C4-2B (cell line): ENCODE data around the gene ACAP3.

ENCODE experiments used
- CTCF ChIP-seq: fragments of 450-650 bp; conservative IDR thresholded peaks from 2 replicates; pipeline ENCODE4 v1.5.1; 2017; ENCODE audit warnings: mild to moderate bottlenecking
- ZFX ChIP-seq: fragments of 450-650 bp; IDR thresholded peaks from 2 replicates; pipeline ENCODE4 v1.6.1; 2017

DNA sequence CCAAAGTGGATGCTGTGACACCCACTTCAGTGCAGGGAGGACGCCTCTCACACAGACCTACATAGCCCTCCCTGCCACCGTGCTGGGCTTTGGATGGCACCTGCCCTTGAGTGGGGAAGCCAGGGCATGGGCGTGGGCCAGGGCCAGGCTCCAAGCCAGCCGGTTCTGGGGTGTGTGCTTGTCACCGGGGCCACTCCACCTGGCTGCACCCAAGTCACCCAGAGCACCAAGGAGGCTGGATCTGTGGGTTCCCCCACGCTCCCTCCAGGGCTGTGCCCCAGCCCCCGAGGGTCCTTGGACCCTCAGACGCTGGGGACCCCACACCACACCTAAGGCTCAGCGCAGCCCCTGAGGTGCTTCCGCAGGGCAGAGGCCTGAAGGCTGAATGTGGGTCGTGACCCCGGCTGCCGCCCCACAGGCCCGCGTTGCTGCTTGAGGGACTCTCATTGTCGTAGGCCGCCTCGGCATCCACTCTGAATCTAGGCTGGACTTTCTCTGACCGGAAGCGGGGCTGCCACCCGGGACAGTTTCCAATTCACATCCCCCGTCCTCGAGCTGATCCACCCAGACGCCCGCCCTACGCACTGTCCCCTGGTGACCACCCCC is 49.2 kb upstream of the ACAP3 start:
- no peak for TF ChIP-seq CTCF
- TF ChIP-seq ZFX = no peak
